Measurements from ENCODE around the gene DCP1A. TPM values are rescaled to one million over a fixed set of nuclear protein-coding genes. Genes with fewer than 3 reads are reported as not detected.

DCP1A gene
- total and polyA plus RNA-seq, 12 donors = 4.5 to 24.1 (median 18.2) TPM

DNA sequence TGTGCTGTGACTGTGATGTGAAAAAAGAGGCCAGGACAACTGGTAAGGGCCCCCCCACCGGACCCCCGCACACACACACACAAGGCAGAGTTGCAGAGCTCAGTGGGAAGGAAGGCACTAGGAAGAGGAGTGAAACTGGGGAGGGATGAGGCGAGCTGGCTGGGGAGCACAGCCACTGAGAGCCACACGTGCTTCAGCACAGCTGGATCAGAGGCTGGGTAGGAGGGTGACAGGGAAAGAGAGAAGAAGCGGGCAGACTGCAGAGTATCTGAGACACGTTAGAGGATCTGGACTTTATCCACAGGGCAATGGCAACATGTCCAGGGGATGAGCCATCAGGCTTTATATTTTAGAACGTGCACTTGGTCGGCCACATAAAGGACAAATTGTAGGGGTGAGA, 53.5 kb downstream of the DCP1A start:
- 67 to 77% methylated on average over 8 of the region's 8 CpGs for WGBS, 2 donors
- no peak overlapping the region for H3K27ac ChIP-seq
- TF ChIP-seq, protein P1, sequence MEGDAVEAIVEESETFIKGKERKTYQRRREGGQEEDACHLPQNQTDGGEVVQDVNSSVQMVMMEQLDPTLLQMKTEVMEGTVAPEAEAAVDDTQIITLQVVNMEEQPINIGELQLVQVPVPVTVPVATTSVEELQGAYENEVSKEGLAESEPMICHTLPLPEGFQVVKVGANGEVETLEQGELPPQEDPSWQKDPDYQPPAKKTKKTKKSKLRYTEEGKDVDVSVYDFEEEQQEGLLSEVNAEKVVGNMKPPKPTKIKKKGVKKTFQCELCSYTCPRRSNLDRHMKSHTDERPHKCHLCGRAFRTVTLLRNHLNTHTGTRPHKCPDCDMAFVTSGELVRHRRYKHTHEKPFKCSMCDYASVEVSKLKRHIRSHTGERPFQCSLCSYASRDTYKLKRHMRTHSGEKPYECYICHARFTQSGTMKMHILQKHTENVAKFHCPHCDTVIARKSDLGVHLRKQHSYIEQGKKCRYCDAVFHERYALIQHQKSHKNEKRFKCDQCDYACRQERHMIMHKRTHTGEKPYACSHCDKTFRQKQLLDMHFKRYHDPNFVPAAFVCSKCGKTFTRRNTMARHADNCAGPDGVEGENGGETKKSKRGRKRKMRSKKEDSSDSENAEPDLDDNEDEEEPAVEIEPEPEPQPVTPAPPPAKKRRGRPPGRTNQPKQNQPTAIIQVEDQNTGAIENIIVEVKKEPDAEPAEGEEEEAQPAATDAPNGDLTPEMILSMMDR (IDR thresholded peaks at IDR 0.05) = no peak
- ATAC-seq (peak in 7 of 8 donors; percentile 7 to 65 (median 50)), DNase-seq (no peak)
- no peaks in the 10 kb centered on the region for H3K9me3 ChIP-seq
- H3K4me3 ChIP-seq = no peak overlapping the region
- H3K4me1 ChIP-seq = peaks cover 0 to 27% (median 0%) of the 10 kb centered on the region in 9 donors
- intact Hi-C loops (cut with DNase I) = loop anchor here in 2 of 10 donors (10.0 kb wide), 2 partner anchors 421 to 601 kb away; partner anchors contain the start of gene SELENOK (in 1 of the 2)
- no peaks in the 10 kb centered on the region for H3K27me3 ChIP-seq
- H3K36me3 ChIP-seq = peaks cover 0 to 94% (median 22%) of the 10 kb centered on the region in 9 donors

DNA sequence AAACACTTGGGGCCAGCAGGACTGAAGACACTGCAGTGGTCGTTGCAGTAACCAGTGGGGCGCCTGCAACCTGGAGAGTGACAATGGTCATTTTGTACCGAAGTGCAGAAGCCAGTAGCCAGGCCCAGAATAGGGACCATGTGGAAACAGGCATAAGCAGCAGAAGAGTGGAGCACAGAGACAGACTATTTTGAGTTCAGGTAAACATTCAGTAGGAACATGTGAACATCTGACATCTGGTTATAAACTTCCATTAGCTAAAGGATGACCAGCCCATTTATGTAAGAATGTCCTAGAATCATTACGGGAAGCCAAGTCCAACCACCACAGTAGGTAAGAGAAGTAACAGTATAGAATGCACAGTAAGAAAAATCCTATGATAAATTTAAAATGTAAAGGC, 59.1 kb downstream of the DCP1A start:
- no peak overlapping the region for H3K4me3 ChIP-seq
- 70 to 74% methylated on average over 4 of the region's 4 CpGs for WGBS, 2 donors
- H3K27me3 ChIP-seq = no peaks in the 10 kb centered on the region
- H3K36me3 ChIP-seq = peaks cover 0 to 100% (median 52%) of the 10 kb centered on the region in 9 donors
- ATAC-seq = no peak
- intact Hi-C loops (cut with DNase I) = no loop called here
- no peak overlapping the region for H3K27ac ChIP-seq
- TF ChIP-seq, protein P1 (IDR thresholded peaks at IDR 0.05) = no peak
- no peaks in the 10 kb centered on the region for H3K9me3 ChIP-seq
- H3K4me1 ChIP-seq = peaks cover 0 to 11% (median 0%) of the 10 kb centered on the region in 9 donors
- no peak for DNase-seq

DNA sequence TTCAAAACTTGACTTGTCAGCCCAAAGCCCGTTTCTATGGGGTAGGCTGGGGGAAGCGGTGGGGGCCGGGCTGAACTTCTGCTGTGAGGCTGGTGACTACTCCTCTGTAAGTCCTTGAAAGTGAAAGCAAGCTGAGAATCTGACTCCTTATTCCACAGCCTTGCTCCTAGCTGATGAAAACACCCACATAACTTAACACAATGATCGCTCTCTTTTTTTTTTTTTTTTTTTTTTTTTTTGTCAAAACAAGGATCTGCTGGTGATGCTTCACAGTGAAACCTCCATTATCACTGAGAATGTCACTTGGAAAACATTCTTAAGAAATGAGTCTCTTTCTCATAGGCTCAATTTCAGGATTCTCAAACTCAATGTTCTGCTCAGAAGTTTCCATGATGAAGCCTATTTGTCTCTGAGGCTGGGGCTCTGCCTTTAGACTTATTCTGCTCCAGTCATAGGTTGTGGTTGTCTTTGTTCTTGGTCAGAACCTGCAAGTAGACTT, 60.2 kb downstream of the DCP1A start:
- TF ChIP-seq, protein P1 (IDR thresholded peaks at IDR 0.05) = no peak
- Histone ChIP-seq H3K36me3 (peaks cover 0 to 100% (median 47%) of the 10 kb centered on the region in 9 donors), H3K27me3 (no peaks in the 10 kb centered on the region), H3K4me1 (peaks cover 0 to 9% (median 0%) of the 10 kb centered on the region in 9 donors), H3K9me3 (no peaks in the 10 kb centered on the region), H3K4me3 (no peak overlapping the region), H3K27ac (no peak overlapping the region)
- 71 to 83% methylated on average over 4 of the region's 4 CpGs for WGBS, 2 donors
- ATAC-seq (no peak), DNase-seq (no peak)
- intact Hi-C loops (cut with DNase I) = no loop called here

DNA sequence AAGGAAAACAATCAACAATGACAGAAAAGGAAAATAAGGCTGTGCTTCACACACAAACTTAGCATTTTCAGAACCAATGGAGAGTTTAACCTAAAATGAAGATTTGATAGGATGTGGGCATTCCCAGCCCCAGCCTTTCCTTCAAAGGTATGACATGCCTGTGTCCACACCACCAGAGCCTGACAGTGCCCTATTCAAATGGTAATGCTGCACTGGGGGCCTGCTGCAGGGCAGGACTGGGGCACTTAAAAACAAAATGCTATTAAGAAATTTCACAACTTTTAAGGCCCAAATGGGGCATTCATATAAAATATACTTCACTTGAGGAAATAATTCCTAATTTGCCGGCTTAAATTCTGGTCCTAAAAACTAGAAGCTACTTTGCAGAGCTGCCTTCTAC, 60.6 kb downstream of the DCP1A start:
- intact Hi-C loops (cut with DNase I) = no loop called here
- Histone ChIP-seq H3K36me3 (peaks cover 0 to 97% (median 42%) of the 10 kb centered on the region in 9 donors), H3K4me1 (peaks cover 0 to 5% (median 0%) of the 10 kb centered on the region in 9 donors), H3K9me3 (no peaks in the 10 kb centered on the region), H3K4me3 (no peak overlapping the region), H3K27ac (no peak overlapping the region), H3K27me3 (no peaks in the 10 kb centered on the region)
- no peak for DNase-seq
- no peak for ATAC-seq
- WGBS, 2 donors = 68 to 80% methylated on average over 1 of the region's 1 CpG
- TF ChIP-seq, protein P1 (IDR thresholded peaks at IDR 0.05) = no peak

Data from heart right ventricle (tissue), 16 donors.